ENCODE results near the gene BMP2.
A peak's percentile ranks its signal among the peaks of the same experiment; 100 is the strongest.

Gene BMP2

GRCh38 chr20:6768228-6769140 is 998 bp downstream of the BMP2 start:
- peak; percentile 45 for DNase-seq

GRCh38 chr20:6769903-6770785 is 2.7 kb downstream of the BMP2 start:
- peak; percentile 60 for DNase-seq

GRCh38 chr20:6770786-6771100 is 3.3 kb downstream of the BMP2 start:
- no peak for DNase-seq

- DNase-seq = no peak
These were observed 13.1 kb downstream of the BMP2 start for GRCh38 chr20:6780433-6781190.

- DNase-seq = no peak
These were observed 16.3 kb downstream of the BMP2 start for GRCh38 chr20:6783752-6784151.

- DNase-seq = no peak
These were observed 16.7 kb downstream of the BMP2 start for GRCh38 chr20:6784210-6784631.

GRCh38 chr20:6784767-6785166 is 17.3 kb downstream of the BMP2 start:
- no peak for DNase-seq

GRCh38 chr20:6786548-6786947 is 19.1 kb downstream of the BMP2 start:
- DNase-seq = no peak

GRCh38 chr20:6792789-6793188 is 25.3 kb downstream of the BMP2 start:
- no peak for DNase-seq

GRCh38 chr20:6802227-6802626 is 34.7 kb downstream of the BMP2 start:
- DNase-seq = no peak

GRCh38 chr20:6806275-6806674 is 38.8 kb downstream of the BMP2 start:
- no peak for DNase-seq

- no peak for DNase-seq
These were observed 44.0 kb downstream of the BMP2 start for GRCh38 chr20:6811262-6812035.

- no peak for DNase-seq
These were observed 45.0 kb downstream of the BMP2 start for GRCh38 chr20:6812530-6812929.

GRCh38 chr20:6814945-6815344 is 47.5 kb downstream of the BMP2 start:
- DNase-seq = no peak

GRCh38 chr20:6818033-6818808 is 50.7 kb downstream of the BMP2 start:
- DNase-seq = no peak

GRCh38 chr20:6819599-6819998 is 52.1 kb downstream of the BMP2 start:
- DNase-seq = no peak

- no peak for DNase-seq
These were observed 56.9 kb downstream of the BMP2 start for GRCh38 chr20:6824401-6824800.

GRCh38 chr20:6827472-6827871 is 60.0 kb downstream of the BMP2 start:
- no peak for DNase-seq

- DNase-seq = peak; percentile 63
These were observed 61.4 kb downstream of the BMP2 start for GRCh38 chr20:6828794-6829423.

- DNase-seq = no peak
These were observed 62.1 kb downstream of the BMP2 start for GRCh38 chr20:6829510-6830116.
